ENCODE measurements around the gene ESF1.

- TF ChIP-seq CTCF (IDR thresholded peaks at IDR 0.05): no peak
- TF ChIP-seq POLR2A (IDR thresholded peaks at IDR 0.05): no peak
- no peak for TF ChIP-seq POLR2AphosphoS5 (IDR thresholded peaks at IDR 0.05)
These were observed 100.0 kb downstream of the ESF1 start for GRCh38 chr20:13684566-13685222.

All from upper lobe of left lung (tissue), 4 donors.